HCT116 (cell line): Measurements from ENCODE around the gene AGER. TPM values are rescaled to one million over a fixed set of nuclear protein-coding genes. Genes with fewer than 3 reads are reported as not detected.

Source experiments
- ATAC-seq: fragments of 200-7000 bp; cut with Tn5 transposase; 2 replicates; pipeline ENCODE4 v1.9.1; 2020; ENCODE audit warnings: mild to moderate bottlenecking, moderate library complexity
- BruUV-seq: library from RNA; stranded (reverse); fragments of 400-500 nt; replicated peaks from 2 replicates; lab custom pipeline; 2021; lab: Mats Ljungman, UMichigan
- CTCF ChIA-PET: fragments of 300-600 bp; sonication (Branson Sonifier 250); formaldehyde crosslinking; loops from one replicate; lab custom pipeline; 2021; ENCODE audit warnings: antibody characterized with exemption; lab: Charles Lee
- POLR2A ChIA-PET: fragments of 300-600, 350-600 bp; sonication (Branson Sonifier 250); formaldehyde crosslinking; loops from one replicate; lab custom pipeline; 2021; ENCODE audit warnings: antibody characterized with exemption; lab: Charles Lee
- RAD21 ChIA-PET, 2 experiments: fragments of 300-600 bp; sonication (Branson Sonifier 250); formaldehyde crosslinking; loops; one replicate each; lab custom pipeline; 2023; ENCODE audit warnings: low total read pairs in 2 of 2; ENCODE audit not compliant: uncharacterized antibody in 2 of 2, unreplicated experiment in 2 of 2, low non-redundant PET in 1 of 2; lab: Charles Lee
- DNase-seq: peaks from one replicate; pipeline ENCODE4 v3.0.0-alpha.2; 2010; ENCODE audit warnings: low read depth, low spot score
- H2AFZ ChIP-seq: fragments of 200-600 bp; shearing (Covaris generic), sonication (generic); 2 replicates; pipeline ENCODE4 v1.6.1; 2017; ENCODE audit warnings: low read depth, mixed run types, mixed read lengths, antibody characterized with exemption, low read length; ENCODE audit not compliant: poor library complexity, severe bottlenecking
- H3K27ac ChIP-seq: 2 replicates; pipeline ENCODE4 v1.5.1; 2012; ENCODE audit warnings: low read depth, low read length
- H3K27me3 ChIP-seq: fragments of 200-600 bp; sonication (generic); 2 replicates; pipeline ENCODE4 v1.6.1; 2016; ENCODE audit warnings: mixed run types, low read length, mixed read lengths; ENCODE audit not compliant: insufficient read depth
- H3K36me3 ChIP-seq, 2 experiments: fragments of 200-500 bp in 1 of 2; fragments of 200-600 bp in 1 of 2; sonication (Bioruptor generic) in 1 of 2; sonication (generic) in 1 of 2; 2 replicates each; pipeline versions ENCODE4 v1.5.1 to v1.6.1; 2014 to 2016; ENCODE audit warnings: low read length in 2 of 2, inconsistent platforms in 1 of 2, mixed read lengths in 1 of 2, mixed run types in 1 of 2; ENCODE audit not compliant: insufficient read depth in 2 of 2, control insufficient read depth in 1 of 2
- H3K4me1 ChIP-seq, 2 experiments: fragments of 200-600 bp in 1 of 2; sonication (generic) in 1 of 2; 2 replicates each; pipeline versions ENCODE4 v1.5.1 to v1.6.1; 2012 to 2017; ENCODE audit warnings: low read length in 2 of 2, inconsistent platforms in 1 of 2, mild to moderate bottlenecking in 1 of 2, mixed read lengths in 1 of 2, mixed run types in 1 of 2, moderate library complexity in 1 of 2; ENCODE audit not compliant: insufficient read depth in 2 of 2, control insufficient read depth in 1 of 2
- H3K4me2 ChIP-seq: fragments of 200-600 bp; sonication (generic); 2 replicates; pipeline ENCODE4 v1.6.1; 2017; ENCODE audit warnings: mixed run types, low read length, mixed read lengths
- H3K4me3 ChIP-seq, 2 experiments: fragments of 200-600 bp in 1 of 2; sonication (generic) in 1 of 2; replicated peaks in 1 of 2; 2 replicates each; pipeline ENCODE4 v1.5.1; 2011 to 2016; ENCODE audit warnings: low read length in 2 of 2, control low read depth in 1 of 2, low read depth in 1 of 2, mild to moderate bottlenecking in 1 of 2, mixed read lengths in 1 of 2, mixed run types in 1 of 2
- H3K79me2 ChIP-seq: fragments of 200-600 bp; sonication (generic); 2 replicates; pipeline ENCODE4 v1.6.1; 2017; ENCODE audit warnings: mild to moderate bottlenecking, mixed run types, low read length, moderate library complexity, mixed read lengths; ENCODE audit not compliant: insufficient read depth
- H3K9ac ChIP-seq: fragments of 200-600 bp; sonication (generic); 2 replicates; pipeline ENCODE4 v1.6.1; 2016; ENCODE audit warnings: low read length, mixed read lengths
- H3K9me2 ChIP-seq: fragments of 200-600 bp; sonication (generic), shearing (Covaris generic); 2 replicates; pipeline ENCODE4 v1.6.1; 2017; ENCODE audit warnings: mixed run types, mild to moderate bottlenecking, moderate library complexity; ENCODE audit not compliant: insufficient read depth
- H3K9me3 ChIP-seq, 2 experiments: fragments of 200-500 bp in 1 of 2; fragments of 200-600 bp in 1 of 2; sonication (Bioruptor generic) in 1 of 2; sonication (generic) in 1 of 2; 2 replicates each; pipeline ENCODE4 v1.6.1; 2014 to 2017; ENCODE audit warnings: low read length in 2 of 2, mixed read lengths in 2 of 2, inconsistent platforms in 1 of 2, low read depth in 1 of 2, mild to moderate bottlenecking in 1 of 2, mixed run types in 1 of 2, moderate library complexity in 1 of 2; ENCODE audit not compliant: control insufficient read depth in 1 of 2, insufficient read depth in 1 of 2
- H4K20me1 ChIP-seq: fragments of 200-600 bp; sonication (generic), shearing (Covaris generic); 2 replicates; pipeline ENCODE4 v1.6.1; 2017; ENCODE audit warnings: mixed run types, mild to moderate bottlenecking, moderate library complexity; ENCODE audit not compliant: insufficient read depth
- CBX3 ChIP-seq: IDR thresholded peaks from 2 replicates; pipeline ENCODE4 v1.6.1; 2012; ENCODE audit warnings: low read depth
- CEBPB ChIP-seq: IDR thresholded peaks from 2 replicates; pipeline ENCODE4 v1.6.1; 2012; ENCODE audit warnings: low read depth
- CTCF ChIP-seq, 3 experiments: fragments of 200-600 bp in 1 of 3; sonication (generic) in 1 of 3; IDR thresholded peaks in 2 of 3; conservative IDR thresholded peaks in 1 of 3; 2 replicates each; pipeline ENCODE4 v1.5.1; 2012 to 2017; ENCODE audit warnings: low read depth in 2 of 3, low read length in 2 of 3, antibody characterized with exemption in 1 of 3, borderline replicate concordance in 1 of 3, control low read depth in 1 of 3, mild to moderate bottlenecking in 1 of 3, mixed read lengths in 1 of 3, mixed run types in 1 of 3, moderate library complexity in 1 of 3; ENCODE audit not compliant: insufficient read depth in 1 of 3
- EGR1 ChIP-seq: IDR thresholded peaks from 2 replicates; pipeline ENCODE4 v1.6.1; 2012; ENCODE audit warnings: low read depth
- ELF1 ChIP-seq: IDR thresholded peaks from 2 replicates; pipeline ENCODE4 v1.6.1; 2012; ENCODE audit warnings: low read depth, borderline replicate concordance
- FOSL1 ChIP-seq: IDR thresholded peaks from 2 replicates; pipeline ENCODE4 v1.6.1; 2012; ENCODE audit warnings: low read depth
- JUND ChIP-seq: IDR thresholded peaks from 2 replicates; pipeline ENCODE4 v1.6.1; 2012
- MAX ChIP-seq: IDR thresholded peaks from 2 replicates; pipeline ENCODE4 v1.6.1; 2012
- POLR2A ChIP-seq: IDR thresholded peaks from 2 replicates; pipeline ENCODE4 v1.7.0; 2011; ENCODE audit warnings: borderline replicate concordance; ENCODE audit not compliant: insufficient read depth, insufficient read length; ENCODE audit errors: extremely low read depth
- POLR2AphosphoS5 ChIP-seq: IDR thresholded peaks from 2 replicates; pipeline ENCODE4 v1.6.1; 2011; ENCODE audit warnings: mild to moderate bottlenecking, low read depth, low read length, moderate library complexity
- RAD21 ChIP-seq: IDR thresholded peaks from 2 replicates; pipeline ENCODE4 v1.6.1; 2012; ENCODE audit warnings: low read depth, mild to moderate bottlenecking
- REST ChIP-seq: IDR thresholded peaks from 2 replicates; pipeline ENCODE4 v1.6.1; 2012; ENCODE audit warnings: low read depth
- SRF ChIP-seq: IDR thresholded peaks from 2 replicates; pipeline ENCODE4 v1.6.1; 2012; ENCODE audit warnings: low read depth
- TCF7L2 ChIP-seq: IDR thresholded peaks from 2 replicates; pipeline ENCODE4 v1.7.0; 2011; ENCODE audit warnings: borderline replicate concordance, inconsistent platforms; ENCODE audit not compliant: insufficient read depth, insufficient read length; ENCODE audit errors: extremely low read depth
- ZBTB33 ChIP-seq: IDR thresholded peaks from 2 replicates; pipeline ENCODE4 v1.6.1; 2011; ENCODE audit warnings: mild to moderate bottlenecking, low read length, moderate library complexity; ENCODE audit not compliant: insufficient replicate concordance; ENCODE audit errors: extremely low read depth
- intact Hi-C: fragments of 100-400 bp; cut with micrococcal nuclease; formaldehyde crosslinking; loops from 2 replicates; pipeline ENCODE4 v1.10.0; 2022
- total RNA-seq: library from RNA; stranded (reverse); gene quantifications from one replicate; pipeline ENCODE4 v1.2.1, GENCODE V29; 2021; ENCODE audit not compliant: unreplicated experiment

AGER gene
- total RNA-seq, 1 experiment from 2014 or later, result 22.6 TPM

GRCh38 chr6:32189069-32189741 is 5.2 kb upstream of the AGER start:
- no peak for ATAC-seq

More at GRCh38 chr6:32189069-32189741, 5.2 kb upstream of the AGER start:
- Histone ChIP-seq H3K36me3 (peaks cover 0 to 3% of the 10 kb centered on the region in 2 experiments; a peak in 2 of 4 replicates), H3K4me1 (peaks cover 16 to 59% of the 10 kb centered on the region in 2 experiments), H3K27me3 (no peaks in the 10 kb centered on the region), H3K9ac (peak overlapping the region; percentile 87), H3K27ac (peak overlapping the region; percentile 81), H3K9me3 (no peaks in the 10 kb centered on the region), H3K4me2 (peak overlapping the region; percentile 81), H3K9me2 (no peaks in the 10 kb centered on the region), H4K20me1 (no peaks in the 10 kb centered on the region), H3K4me3 (peak overlapping the region; percentile 80 to 84), H3K79me2 (peaks cover 13% of the 10 kb centered on the region), H2AFZ (no peak overlapping the region)
- intact Hi-C loops, result no loop called here
- no TSS peak for BruUV-seq
- ChIA-PET RAD21 (no interaction called here), POLR2A (interaction anchor here (0.6 to 1.0 kb wide), 2 partner anchors 10 to 59 kb away, joined by 3 read pairs; partner anchors contain the start of gene FKBPL), CTCF (no interaction called here)
- TF ChIP-seq EGR1, result no peak
- no peak for TF ChIP-seq TCF7L2
- no peak for TF ChIP-seq RAD21
- TF ChIP-seq CTCF (IDR thresholded peaks at IDR 0.05 in 2 of 3, conservative IDR thresholded peaks at IDR 0.05 in 1 of 3; ENCODE audit: borderline replicate concordance in 1 of 3, insufficient read depth in 1 of 3, low read depth in 2 of 3, low read length in 2 of 3), result no peak
- TF ChIP-seq POLR2A, result peak; percentile 19
- peak; percentile 37 for TF ChIP-seq POLR2AphosphoS5
- no peak for TF ChIP-seq CEBPB
- TF ChIP-seq SRF, result no peak
- TF ChIP-seq JUND, result no peak
- no peak for TF ChIP-seq MAX
- no peak for TF ChIP-seq REST
- no peak for TF ChIP-seq FOSL1
- TF ChIP-seq ZBTB33, result no peak
- TF ChIP-seq ELF1, result no peak
- TF ChIP-seq CBX3, result no peak
- DNase-seq, result no peak
